HUES48 (cell line): ENCODE measurements around the gene SLC6A8.

Source experiments
- H3K27ac ChIP-seq: one replicate; pipeline ENCODE4 v1.7.0; 2013; ENCODE audit warnings: low read depth, low read length, inconsistent platforms
- H3K27me3 ChIP-seq: 2 replicates; pipeline ENCODE4 v1.6.1; 2013; ENCODE audit warnings: mild to moderate bottlenecking, low read length; ENCODE audit not compliant: control insufficient read depth, insufficient read depth
- H3K36me3 ChIP-seq: 2 replicates; pipeline ENCODE4 v1.6.1; 2013; ENCODE audit warnings: low read length; ENCODE audit not compliant: control insufficient read depth, insufficient read depth
- H3K4me1 ChIP-seq: 2 replicates; pipeline ENCODE4 v1.6.1; 2013; ENCODE audit warnings: mild to moderate bottlenecking, low read length; ENCODE audit not compliant: control insufficient read depth, insufficient read depth
- H3K4me3 ChIP-seq: 2 replicates; pipeline ENCODE4 v1.5.1; 2013; ENCODE audit warnings: mild to moderate bottlenecking, low read depth, low read length
- H3K9ac ChIP-seq: 2 replicates; pipeline ENCODE4 v1.6.1; 2013; ENCODE audit warnings: mild to moderate bottlenecking, low read depth, low read length, moderate library complexity
- H3K9me3 ChIP-seq: 2 replicates; pipeline ENCODE4 v1.6.1; 2013; ENCODE audit warnings: low read length; ENCODE audit not compliant: control insufficient read depth, insufficient read depth

SLC6A8 gene

GRCh38 chrX:153649178-153649914 is 38.4 kb upstream of the SLC6A8 start:
- H3K4me1 ChIP-seq: no peaks in the 10 kb centered on the region
- H3K27me3 ChIP-seq: peaks cover 51% of the 10 kb centered on the region
- H3K4me3 ChIP-seq: no peak overlapping the region
- H3K27ac ChIP-seq: no peak overlapping the region
- peaks cover 38% of the 10 kb centered on the region for H3K9me3 ChIP-seq
- H3K36me3 ChIP-seq: no peaks in the 10 kb centered on the region
- H3K9ac ChIP-seq: no peak overlapping the region

GRCh38 chrX:153649915-153650782 is 37.6 kb upstream of the SLC6A8 start:
- Histone ChIP-seq H3K4me1 (no peaks in the 10 kb centered on the region), H3K9ac (no peak overlapping the region), H3K27ac (no peak overlapping the region), H3K9me3 (peaks cover 32% of the 10 kb centered on the region), H3K4me3 (no peak overlapping the region), H3K27me3 (peaks cover 43% of the 10 kb centered on the region), H3K36me3 (no peaks in the 10 kb centered on the region)

GRCh38 chrX:153650959-153651358 is 36.8 kb upstream of the SLC6A8 start:
- Histone ChIP-seq H3K9me3 (peaks cover 24% of the 10 kb centered on the region), H3K4me3 (no peak overlapping the region), H3K36me3 (no peaks in the 10 kb centered on the region), H3K4me1 (no peaks in the 10 kb centered on the region), H3K27me3 (peaks cover 35% of the 10 kb centered on the region), H3K9ac (no peak overlapping the region), H3K27ac (no peak overlapping the region)

- Histone ChIP-seq H3K9ac (no peak overlapping the region), H3K27me3 (peaks cover 29% of the 10 kb centered on the region)
Observed at GRCh38 chrX:153651540-153652079, 36.1 kb upstream of the SLC6A8 start.

GRCh38 chrX:153653556-153653955 is 34.2 kb upstream of the SLC6A8 start:
- Histone ChIP-seq H3K9me3 (peaks cover 22% of the 10 kb centered on the region), H3K9ac (no peak overlapping the region), H3K36me3 (no peaks in the 10 kb centered on the region), H3K27ac (no peak overlapping the region), H3K27me3 (peaks cover 9% of the 10 kb centered on the region), H3K4me1 (no peaks in the 10 kb centered on the region), H3K4me3 (no peak overlapping the region)

More at GRCh38 chrX:153651540-153652079, 36.1 kb upstream of the SLC6A8 start:
- peaks cover 21% of the 10 kb centered on the region for H3K9me3 ChIP-seq
- H3K27ac ChIP-seq: no peak overlapping the region
- no peak overlapping the region for H3K4me3 ChIP-seq
- H3K4me1 ChIP-seq: no peaks in the 10 kb centered on the region
- no peaks in the 10 kb centered on the region for H3K36me3 ChIP-seq

GRCh38 chrX:153657161-153657560 is 30.6 kb upstream of the SLC6A8 start:
- Histone ChIP-seq H3K27ac (no peak overlapping the region), H3K27me3 (0 out of 2 replicates have a peak, but pooled peaks cover 4% of the 10 kb centered on the region), H3K36me3 (no peaks in the 10 kb centered on the region), H3K9me3 (peaks cover 32% of the 10 kb centered on the region), H3K4me1 (no peaks in the 10 kb centered on the region), H3K4me3 (no peak overlapping the region), H3K9ac (no peak overlapping the region)

GRCh38 chrX:153659268-153659667 is 28.5 kb upstream of the SLC6A8 start:
- Histone ChIP-seq H3K9ac (no peak overlapping the region), H3K27me3 (0 out of 2 replicates have a peak, but pooled peaks cover 4% of the 10 kb centered on the region), H3K4me3 (no peak overlapping the region), H3K36me3 (no peaks in the 10 kb centered on the region), H3K4me1 (no peaks in the 10 kb centered on the region), H3K9me3 (peaks cover 23% of the 10 kb centered on the region), H3K27ac (no peak overlapping the region)

- Histone ChIP-seq H3K4me1 (no peaks in the 10 kb centered on the region), H3K4me3 (no peak overlapping the region; the same call in 1 of the 2 replicates), H3K9ac (no peak overlapping the region), H3K27me3 (0 out of 2 replicates have a peak, but pooled peaks cover 4% of the 10 kb centered on the region), H3K27ac (no peak overlapping the region), H3K9me3 (peaks cover 37% of the 10 kb centered on the region), H3K36me3 (no peaks in the 10 kb centered on the region)
Observed at GRCh38 chrX:153662266-153662665, 25.5 kb upstream of the SLC6A8 start.

GRCh38 chrX:153665726-153666306 is 21.9 kb upstream of the SLC6A8 start:
- Histone ChIP-seq H3K9ac (no peak overlapping the region), H3K27ac (no peak overlapping the region), H3K27me3 (0 out of 2 replicates have a peak, but pooled peaks cover 4% of the 10 kb centered on the region), H3K36me3 (no peaks in the 10 kb centered on the region), H3K4me1 (no peaks in the 10 kb centered on the region), H3K9me3 (peaks cover 36% of the 10 kb centered on the region), H3K4me3 (no peak overlapping the region)

GRCh38 chrX:153667281-153667955 is 20.3 kb upstream of the SLC6A8 start:
- no peaks in the 10 kb centered on the region for H3K36me3 ChIP-seq
- H3K4me3 ChIP-seq: peak overlapping the region; percentile 38

More at GRCh38 chrX:153667281-153667955, 20.3 kb upstream of the SLC6A8 start:
- Histone ChIP-seq H3K9me3 (peaks cover 42% of the 10 kb centered on the region), H3K27ac (no peak overlapping the region), H3K4me1 (no peaks in the 10 kb centered on the region), H3K9ac (no peak overlapping the region), H3K27me3 (no peaks in the 10 kb centered on the region)
